Measurements from ENCODE around the gene FNDC3B.

The FNDC3B gene

GRCh38 chr3:172193436-172193835 lies 154.1 kb downstream of the FNDC3B start:
- Histone ChIP-seq H3K4me1 (no peaks in the 10 kb centered on the region; the same call in 1 of the 2 replicates), H3K36me3 (no peaks in the 10 kb centered on the region), H3K27me3 (no peaks in the 10 kb centered on the region), H3K9me3 (no peaks in the 10 kb centered on the region), H3K4me3 (ENCODE audit: low read depth, low read length) (no peak overlapping the region)
- TF ChIP-seq CTCF (IDR thresholded peaks at IDR 0.05; ENCODE audit: low read depth, low read length): no peak
- no peak for DNase-seq

GRCh38 chr3:172194702-172195406 lies 155.5 kb downstream of the FNDC3B start:
- TF ChIP-seq CTCF (IDR thresholded peaks at IDR 0.05; ENCODE audit: low read depth, low read length): no peak
- no peaks in the 10 kb centered on the region for H3K9me3 ChIP-seq
- DNase-seq: peak; percentile 9
- no peaks in the 10 kb centered on the region for H3K4me1 ChIP-seq
- no peaks in the 10 kb centered on the region for H3K36me3 ChIP-seq
- H3K4me3 ChIP-seq (ENCODE audit: low read depth, low read length): no peak overlapping the region
- H3K27me3 ChIP-seq: no peaks in the 10 kb centered on the region

DNA sequence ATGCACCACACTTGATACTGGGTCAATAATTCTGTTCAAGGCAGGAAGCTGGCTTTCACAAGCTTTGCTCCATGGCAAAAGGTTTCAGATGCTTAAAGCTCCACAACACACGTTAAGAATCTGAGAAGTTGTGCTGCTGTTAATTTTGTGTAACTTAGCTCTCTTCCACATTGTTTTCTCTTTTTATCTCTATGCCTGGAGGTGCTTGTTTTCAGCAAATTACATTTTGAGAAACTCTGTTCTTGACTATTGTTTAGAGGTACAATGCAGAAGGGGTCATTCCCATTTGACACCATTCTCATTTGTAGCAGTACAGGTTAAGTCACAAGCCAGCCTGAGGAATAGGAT lies 156.0 kb downstream of the FNDC3B start:
- no peaks in the 10 kb centered on the region for H3K27me3 ChIP-seq
- TF ChIP-seq CTCF (IDR thresholded peaks at IDR 0.05; ENCODE audit: low read depth, low read length): no peak
- no peaks in the 10 kb centered on the region for H3K9me3 ChIP-seq
- H3K4me3 ChIP-seq (ENCODE audit: low read depth, low read length): no peak overlapping the region
- no peak for DNase-seq
- H3K4me1 ChIP-seq: peaks cover 2% of the 10 kb centered on the region
- H3K36me3 ChIP-seq: no peaks in the 10 kb centered on the region

DNA sequence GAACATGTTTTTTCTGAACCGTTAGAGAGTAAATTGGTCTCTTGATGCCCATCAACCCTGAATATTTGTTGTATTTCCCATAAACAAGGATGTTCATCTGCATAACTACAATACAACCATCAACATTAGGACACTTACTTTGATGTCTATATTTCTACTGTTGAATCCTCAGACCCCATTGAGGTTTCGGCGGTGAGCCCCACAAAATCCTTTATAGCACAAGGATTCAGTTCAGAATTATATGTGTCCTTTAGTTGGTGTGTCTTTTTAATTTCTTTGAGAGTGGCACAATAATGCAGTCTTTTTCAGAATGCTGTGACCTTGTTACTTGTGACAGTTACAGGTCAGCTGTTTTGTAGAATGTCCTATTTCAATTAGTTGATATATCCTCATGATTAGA lies 158.0 kb downstream of the FNDC3B start:
- no peak overlapping the region for H3K4me3 ChIP-seq (ENCODE audit: low read depth, low read length)
- no peaks in the 10 kb centered on the region for H3K9me3 ChIP-seq
- H3K4me1 ChIP-seq: peaks cover 12% of the 10 kb centered on the region
- H3K36me3 ChIP-seq: no peaks in the 10 kb centered on the region
- no peak for DNase-seq
- no peaks in the 10 kb centered on the region for H3K27me3 ChIP-seq
- no peak for TF ChIP-seq CTCF (IDR thresholded peaks at IDR 0.05; ENCODE audit: low read depth, low read length)

- no peak overlapping the region for H3K4me3 ChIP-seq (ENCODE audit: low read depth, low read length)
- no peak for DNase-seq
- H3K27me3 ChIP-seq: no peaks in the 10 kb centered on the region
- H3K9me3 ChIP-seq: no peaks in the 10 kb centered on the region
- no peaks in the 10 kb centered on the region for H3K36me3 ChIP-seq
- H3K4me1 ChIP-seq: peaks cover 12% of the 10 kb centered on the region
- TF ChIP-seq CTCF (IDR thresholded peaks at IDR 0.05; ENCODE audit: low read depth, low read length): no peak
Measured at GRCh38 chr3:172198428-172198827, 159.1 kb downstream of the FNDC3B start.

- no peaks in the 10 kb centered on the region for H3K36me3 ChIP-seq
- H3K27me3 ChIP-seq: no peaks in the 10 kb centered on the region
- no peaks in the 10 kb centered on the region for H3K9me3 ChIP-seq
- H3K4me1 ChIP-seq: peaks cover 12% of the 10 kb centered on the region
- DNase-seq: no peak
- no peak overlapping the region for H3K4me3 ChIP-seq (ENCODE audit: low read depth, low read length)
- TF ChIP-seq CTCF (IDR thresholded peaks at IDR 0.05; ENCODE audit: low read depth, low read length): no peak
Measured at GRCh38 chr3:172199850-172200369, 160.5 kb downstream of the FNDC3B start.

All from BE2C (cell line).